Bronchial epithelial cell (primary cell): Measurements from ENCODE around the gene EPSTI1. TPM values are rescaled to one million over a fixed set of nuclear protein-coding genes. Genes with fewer than 3 reads are reported as not detected.

Experiments used
- DNase-seq: peaks from one replicate; pipeline ENCODE4 v3.0.0-alpha.2; 2010; ENCODE audit warnings: low read depth
- FAIRE-seq: peaks from 2 replicates; lab custom pipeline; 2011; peaks lifted over from hg19 to GRCh38; lab: Jason Lieb, UNC
- H3K27me3 ChIP-seq: 2 replicates; pipeline ENCODE4 v1.5.1; 2011; ENCODE audit warnings: low read length; ENCODE audit not compliant: control insufficient read depth, insufficient read depth
- H3K36me3 ChIP-seq: 2 replicates; pipeline ENCODE4 v1.5.1; 2011; ENCODE audit warnings: low read length; ENCODE audit not compliant: control insufficient read depth, insufficient read depth
- H3K4me3 ChIP-seq: 2 replicates; pipeline ENCODE4 v1.5.1; 2011; ENCODE audit warnings: mild to moderate bottlenecking, low read depth, low read length, control low read depth
- CTCF ChIP-seq: IDR thresholded peaks from 2 replicates; pipeline ENCODE4 v1.5.1; 2011; ENCODE audit warnings: mild to moderate bottlenecking, moderate library complexity, low read length, control low read depth, inconsistent platforms; ENCODE audit not compliant: insufficient read depth, severe bottlenecking
- total RNA-seq: library from RNA; depleted of rRNA; stranded (reverse); fragments of >200 nt; gene quantifications from 2 replicates; pipeline ENCODE4 v1.2.1, GENCODE V29; 2014

Gene EPSTI1
- total RNA-seq, 1 donor from 2014 or later = 0.53 TPM

- DNase-seq = no peak
- FAIRE-seq = no peak
- TF ChIP-seq CTCF = no peak
- H3K4me3 ChIP-seq = no peak overlapping the region
- no peaks in the 10 kb centered on the region for H3K36me3 ChIP-seq
- H3K27me3 ChIP-seq = no peaks in the 10 kb centered on the region
Measured at GRCh38 chr13:42965281-42965680, 26.8 kb downstream of the EPSTI1 start.

- no peak for TF ChIP-seq CTCF
- H3K27me3 ChIP-seq = no peaks in the 10 kb centered on the region
- H3K4me3 ChIP-seq = no peak overlapping the region
- no peaks in the 10 kb centered on the region for H3K36me3 ChIP-seq
- no peak for DNase-seq
- no peak for FAIRE-seq
Measured at GRCh38 chr13:42964761-42965161, 27.3 kb downstream of the EPSTI1 start.

GRCh38 chr13:42959615-42960014 is 32.4 kb downstream of the EPSTI1 start:
- no peak for DNase-seq
- Histone ChIP-seq H3K36me3 (no peaks in the 10 kb centered on the region), H3K4me3 (no peak overlapping the region), H3K27me3 (no peaks in the 10 kb centered on the region)
- no peak for FAIRE-seq
- TF ChIP-seq CTCF = no peak

GRCh38 chr13:42957881-42958280 is 34.2 kb downstream of the EPSTI1 start:
- Histone ChIP-seq H3K27me3 (no peaks in the 10 kb centered on the region), H3K36me3 (no peaks in the 10 kb centered on the region), H3K4me3 (no peak overlapping the region)
- FAIRE-seq (no peak), DNase-seq (no peak)
- no peak for TF ChIP-seq CTCF

GRCh38 chr13:42950181-42950580 is 41.9 kb downstream of the EPSTI1 start:
- TF ChIP-seq CTCF = no peak
- Histone ChIP-seq H3K27me3 (no peaks in the 10 kb centered on the region), H3K4me3 (no peak overlapping the region), H3K36me3 (no peaks in the 10 kb centered on the region)
- DNase-seq (no peak), FAIRE-seq (no peak)

GRCh38 chr13:42947925-42948324 is 44.1 kb downstream of the EPSTI1 start:
- FAIRE-seq (no peak), DNase-seq (no peak)
- Histone ChIP-seq H3K36me3 (no peaks in the 10 kb centered on the region), H3K4me3 (no peak overlapping the region), H3K27me3 (no peaks in the 10 kb centered on the region)
- no peak for TF ChIP-seq CTCF
